Sigmoid colon (tissue), 7 donors: ENCODE measurements around the gene ITSN2. TPM values are rescaled to one million over a fixed set of nuclear protein-coding genes. Genes with fewer than 3 reads are reported as not detected.

ENCODE experiments used
- DNase-seq: peaks from one replicate; pipeline ENCODE4 v3.0.0-alpha.2; 2019
- H3K27ac ChIP-seq, 4 donors: fragments of 200-600 bp; sonication (generic); one replicate each; pipeline ENCODE4 v1.5.1; 2016 to 2019; ENCODE audit warnings: mild to moderate bottlenecking in 1 of 4
- H3K27me3 ChIP-seq, 3 donors: fragments of 200-600 bp; sonication (generic); one replicate each; pipeline ENCODE4 v1.5.1; 2019; ENCODE audit warnings: mild to moderate bottlenecking in 1 of 3
- H3K36me3 ChIP-seq, 4 donors: fragments of 200-600 bp; sonication (generic); one replicate each; pipeline ENCODE4 v1.5.1; 2016 to 2019
- H3K4me1 ChIP-seq, 4 donors: fragments of 200-600 bp; sonication (generic); one replicate each; pipeline ENCODE4 v1.5.1; 2017 to 2019
- H3K4me3 ChIP-seq, 4 donors: fragments of 200-600 bp; sonication (generic); one replicate each; pipeline ENCODE4 v1.5.1; 2017 to 2019; ENCODE audit warnings: mild to moderate bottlenecking in 2 of 4, moderate library complexity in 1 of 4
- H3K9me3 ChIP-seq, 4 donors: fragments of 200-600 bp in 3 of 4; sonication (generic) in 3 of 4; one replicate each; pipeline versions ENCODE4 v1.5.1 to v1.6.1; 2013 to 2019
- CTCF ChIP-seq, 4 experiments: fragments of 450-650 bp in 3 of 4; fragments of 200-600 bp in 1 of 4; IDR thresholded peaks; one replicate each; pipeline ENCODE4 v1.5.1; 2016 to 2019; ENCODE audit warnings: antibody characterized with exemption in 4 of 4, mild to moderate bottlenecking in 3 of 4, moderate library complexity in 2 of 4
- EP300 ChIP-seq, 4 donors: sonication (generic); formaldehyde crosslinking; IDR thresholded peaks; one replicate each; pipeline ENCODE4 v1.6.1; 2017; ENCODE audit warnings: antibody characterized with exemption in 4 of 4
- POLR2A ChIP-seq, 2 donors: fragments of 450-650 bp; IDR thresholded peaks; one replicate each; pipeline ENCODE4 v1.6.1; 2016; ENCODE audit warnings: antibody characterized with exemption in 2 of 2, mild to moderate bottlenecking in 2 of 2, moderate library complexity in 2 of 2
- POLR2AphosphoS5 ChIP-seq, 4 donors: sonication (generic); formaldehyde crosslinking; IDR thresholded peaks; one replicate each; pipeline ENCODE4 v1.6.1; 2017; ENCODE audit warnings: antibody characterized with exemption in 4 of 4
- WGBS, 2 donors: extraction: QIAGEN DNeasy Blood & Tissue Kit; methylation state at CpG; one replicate each; pipeline ENCODE4 v1.1.7; 2013; 5-methylcytosine and 5-hydroxymethylcytosine counted together
- intact Hi-C: fragments of 100-400 bp; cut with DNase I; formaldehyde crosslinking; loops from one replicate; pipeline ENCODE4 v1.15.1; 2023
- polyA plus RNA-seq, 3 donors: library from polyadenylated mRNA; stranded (reverse); fragments of 200-250 nt; gene quantifications; one replicate each; pipeline ENCODE4 v1.2.3, GENCODE V29; 2013
- total RNA-seq, 4 donors: library from RNA; depleted of rRNA; stranded (reverse); fragments of >200 nt; gene quantifications; one replicate each; pipeline ENCODE4 v1.1.0, GENCODE V29; 2016
- donor health status: healthy with polysubstance abuse.
- donor health status: Bipolar disorder and iron deficiency.
- donor health status: healthy.

The ITSN2 gene
- total and polyA plus RNA-seq, 7 donors, result 19.2 to 73.6 (median 56.0) TPM

DNA sequence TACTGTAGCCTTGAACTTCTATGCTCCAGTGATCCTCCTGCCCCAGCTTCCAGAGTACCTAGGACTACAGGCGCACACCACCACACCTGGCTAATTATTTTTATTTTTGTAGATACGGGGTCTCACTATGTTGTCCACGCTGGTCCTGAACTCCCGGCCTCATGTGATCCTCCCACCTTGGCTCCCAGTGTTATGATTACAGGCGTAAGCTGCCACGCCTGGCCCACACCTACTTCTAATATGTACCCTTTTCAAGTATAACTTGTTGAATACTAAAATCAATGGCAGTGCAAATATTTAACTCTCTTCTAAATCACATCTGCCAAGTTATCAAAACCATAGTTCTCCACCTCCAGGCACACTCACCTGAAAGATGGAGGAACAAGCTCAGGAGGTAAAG, 58.7 kb downstream of the ITSN2 start:
- no peaks in the 10 kb centered on the region for H3K27me3 ChIP-seq
- no peak for DNase-seq
- no peak for TF ChIP-seq POLR2AphosphoS5 (IDR thresholded peaks at IDR 0.05)
- peaks cover 0 to 22% (median 18%) of the 10 kb centered on the region in 4 donors for H3K4me1 ChIP-seq
- no peak overlapping the region for H3K4me3 ChIP-seq
- intact Hi-C loops, result loop anchor here (5.0 kb wide), 1 partner anchor 81 kb away; no protein-coding TSS in a partner anchor
- 92 to 97% methylated on average over 6 of the region's 6 CpGs for WGBS, 2 donors
- H3K9me3 ChIP-seq, result no peaks in the 10 kb centered on the region
- H3K27ac ChIP-seq, result no peak overlapping the region
- H3K36me3 ChIP-seq, result peaks cover 15 to 68% (median 45%) of the 10 kb centered on the region in 4 donors

GRCh38 chr2:24297663-24298062, 62.7 kb downstream of the ITSN2 start:
- WGBS, 2 donors, result 96% methylated on average over 4 of the region's 4 CpGs

DNA sequence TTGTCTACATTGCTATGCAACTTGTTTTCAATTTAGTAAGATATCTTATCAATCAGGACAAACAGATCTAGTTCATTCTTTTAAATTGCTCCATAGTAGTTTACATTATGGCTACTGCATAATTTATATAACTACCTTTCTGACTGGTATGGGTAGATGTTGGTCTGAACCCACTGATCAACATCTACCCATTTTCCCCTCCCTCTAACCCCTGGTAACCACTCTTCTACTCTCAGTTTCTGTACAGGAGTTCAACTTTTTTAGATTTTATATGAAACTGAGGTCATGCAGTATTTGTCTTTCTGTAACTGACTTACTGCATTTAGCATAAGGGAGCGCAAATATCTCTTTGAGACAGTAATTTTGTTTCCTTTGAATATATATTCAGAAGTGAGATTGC, 73.2 kb downstream of the ITSN2 start:
- Histone ChIP-seq H3K27ac (no peak overlapping the region), H3K36me3 (peaks cover 0 to 55% (median 6%) of the 10 kb centered on the region in 4 donors)

More at GRCh38 chr2:24297663-24298062, 62.7 kb downstream of the ITSN2 start:
- intact Hi-C loops, result no loop called here
- TF ChIP-seq POLR2AphosphoS5 (IDR thresholded peaks at IDR 0.05), result no peak
- TF ChIP-seq EP300 (IDR thresholded peaks at IDR 0.05), result no peak
- TF ChIP-seq POLR2A (IDR thresholded peaks at IDR 0.05), result no peak
- no peak for TF ChIP-seq CTCF (IDR thresholded peaks at IDR 0.05)
- H3K4me3 ChIP-seq, result no peak overlapping the region
- H3K4me1 ChIP-seq, result no peaks in the 10 kb centered on the region
- no peak overlapping the region for H3K27ac ChIP-seq
- no peaks in the 10 kb centered on the region for H3K27me3 ChIP-seq
- no peak for DNase-seq
- peaks cover 19 to 98% (median 65%) of the 10 kb centered on the region in 4 donors for H3K36me3 ChIP-seq
- no peaks in the 10 kb centered on the region for H3K9me3 ChIP-seq

DNA sequence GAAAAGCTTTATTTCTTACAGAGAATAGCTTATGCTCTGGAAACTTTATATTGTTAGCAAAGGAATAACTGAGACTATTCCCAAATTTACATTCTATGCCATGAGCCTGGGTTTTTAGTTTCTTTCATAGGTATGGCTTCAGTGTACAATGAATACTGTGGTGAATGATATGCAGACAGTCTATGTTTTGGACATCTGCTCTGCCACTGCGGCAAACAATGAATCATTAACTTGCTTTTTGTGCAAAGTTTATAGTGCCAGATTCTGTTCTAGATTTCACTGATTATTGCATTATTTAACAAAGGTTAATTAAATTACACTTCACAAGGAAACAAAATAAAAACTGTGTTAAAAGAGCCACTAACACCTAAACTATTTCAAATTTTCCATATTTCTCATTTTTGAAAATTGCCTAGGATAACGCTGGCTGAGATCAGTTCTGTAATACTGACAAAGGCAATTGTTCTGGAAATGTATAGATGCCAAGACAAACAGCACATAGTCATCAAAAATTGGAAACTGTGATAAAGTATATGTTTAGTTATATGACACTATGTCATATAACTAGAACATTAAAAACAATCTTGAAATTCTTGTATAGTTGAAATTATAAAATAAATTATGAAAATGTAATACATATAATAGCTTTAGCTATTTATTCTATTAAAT, 74.7 kb downstream of the ITSN2 start:
- no peak for DNase-seq
- H3K27ac ChIP-seq, result no peak overlapping the region
- TF ChIP-seq EP300 (IDR thresholded peaks at IDR 0.05), result no peak
- TF ChIP-seq POLR2AphosphoS5 (IDR thresholded peaks at IDR 0.05), result no peak
- no peak for TF ChIP-seq CTCF (IDR thresholded peaks at IDR 0.05)
- TF ChIP-seq POLR2A (IDR thresholded peaks at IDR 0.05), result no peak
- WGBS, 2 donors, result 22 to 76% methylated on average over 2 of the region's 2 CpGs
- intact Hi-C loops, result no loop called here
- no peaks in the 10 kb centered on the region for H3K27me3 ChIP-seq
- H3K4me3 ChIP-seq, result no peak overlapping the region
- peaks cover 0 to 50% (median 3%) of the 10 kb centered on the region in 4 donors for H3K36me3 ChIP-seq
- no peaks in the 10 kb centered on the region for H3K9me3 ChIP-seq
- H3K4me1 ChIP-seq, result no peaks in the 10 kb centered on the region

More for the DNA sequence above, 73.2 kb downstream of the ITSN2 start:
- 98 to 100% methylated on average over 1 of the region's 1 CpG for WGBS, 2 donors
- intact Hi-C loops, result no loop called here
- DNase-seq, result no peak
- Histone ChIP-seq H3K27me3 (no peaks in the 10 kb centered on the region), H3K4me3 (no peak overlapping the region), H3K4me1 (no peaks in the 10 kb centered on the region), H3K9me3 (no peaks in the 10 kb centered on the region)
- no peak for TF ChIP-seq EP300 (IDR thresholded peaks at IDR 0.05)
- TF ChIP-seq POLR2AphosphoS5 (IDR thresholded peaks at IDR 0.05), result no peak
- TF ChIP-seq CTCF (IDR thresholded peaks at IDR 0.05), result no peak
- TF ChIP-seq POLR2A (IDR thresholded peaks at IDR 0.05), result no peak

DNA sequence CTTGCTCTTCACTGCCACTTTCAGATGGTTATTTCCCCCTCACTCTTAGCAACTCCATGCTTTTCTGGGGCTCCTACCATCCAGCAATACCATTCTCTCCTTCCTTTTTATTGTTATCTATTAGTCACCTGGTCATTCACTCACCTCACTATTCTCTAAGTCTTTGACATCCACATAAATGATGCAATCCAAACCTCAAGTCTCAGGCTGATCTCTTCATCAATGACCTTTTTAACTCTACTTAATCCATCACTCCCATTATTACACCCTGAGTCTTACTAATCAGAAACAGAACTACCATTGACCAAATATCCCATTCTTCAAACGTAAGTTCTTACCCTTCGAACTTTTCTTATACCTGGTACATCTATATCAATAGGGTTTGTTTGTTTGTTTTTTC, 79.7 kb downstream of the ITSN2 start:
- no peak for DNase-seq
- 98% methylated on average over 2 of the region's 2 CpGs for WGBS, 2 donors
- H3K9me3 ChIP-seq, result no peaks in the 10 kb centered on the region
- H3K27me3 ChIP-seq, result no peaks in the 10 kb centered on the region
- no peak overlapping the region for H3K27ac ChIP-seq
- H3K4me1 ChIP-seq, result peaks cover 0 to 15% (median 8%) of the 10 kb centered on the region in 4 donors
- TF ChIP-seq POLR2AphosphoS5 (IDR thresholded peaks at IDR 0.05), result no peak
- no peak for TF ChIP-seq CTCF (IDR thresholded peaks at IDR 0.05)
- TF ChIP-seq EP300 (IDR thresholded peaks at IDR 0.05), result no peak
- TF ChIP-seq POLR2A (IDR thresholded peaks at IDR 0.05), result no peak
- peaks cover 0 to 21% (median 3%) of the 10 kb centered on the region in 4 donors for H3K36me3 ChIP-seq
- intact Hi-C loops, result no loop called here
- H3K4me3 ChIP-seq, result no peak overlapping the region
